Spleen (tissue), 11 donors: ENCODE measurements around the gene PLCB2. TPM values are rescaled to one million over a fixed set of nuclear protein-coding genes. Genes with fewer than 3 reads are reported as not detected.

ENCODE experiments used
- DNase-seq: peaks from one replicate; pipeline ENCODE4 v3.0.0-alpha.2; 2020
- H3K27ac ChIP-seq, 8 donors: fragments of 200-600 bp; sonication (generic) in 7 of 8; 1 replicate in 4 of 8; 2 replicates in 4 of 8; pipeline versions ENCODE4 v1.5.0 to v1.8.0; 2016 to 2021; ENCODE audit warnings: inconsistent platforms in 4 of 8, mild to moderate bottlenecking in 4 of 8, moderate library complexity in 1 of 8
- H3K27me3 ChIP-seq, 7 donors: fragments of 200-600 bp; sonication (generic) in 6 of 7; replicated peaks in 1 of 7; 1 replicate in 4 of 7; 2 replicates in 3 of 7; pipeline versions ENCODE4 v1.5.0 to v1.8.0; 2016 to 2021; ENCODE audit warnings: inconsistent platforms in 3 of 7, mild to moderate bottlenecking in 1 of 7
- H3K36me3 ChIP-seq, 6 donors: fragments of 200-600 bp; sonication (generic) in 5 of 6; 1 replicate in 4 of 6; 2 replicates in 2 of 6; pipeline versions ENCODE4 v1.5.0 to v1.8.0; 2016 to 2021; ENCODE audit warnings: inconsistent platforms in 2 of 6
- H3K4me1 ChIP-seq, 6 donors: fragments of 200-600 bp; sonication (generic) in 5 of 6; 1 replicate in 3 of 6; 2 replicates in 3 of 6; pipeline versions ENCODE4 v1.5.0 to v1.8.0; 2016 to 2021; ENCODE audit warnings: inconsistent platforms in 3 of 6
- H3K4me3 ChIP-seq, 8 donors: fragments of 200-600 bp; sonication (generic) in 7 of 8; 1 replicate in 4 of 8; 2 replicates in 4 of 8; pipeline versions ENCODE4 v1.5.0 to v1.8.0; 2016 to 2021; ENCODE audit warnings: inconsistent platforms in 4 of 8, mild to moderate bottlenecking in 4 of 8, moderate library complexity in 2 of 8
- H3K9me3 ChIP-seq, 8 donors: fragments of 200-600 bp; sonication (generic) in 7 of 8; 1 replicate in 4 of 8; 2 replicates in 4 of 8; pipeline versions ENCODE4 v1.5.0 to v1.8.0; 2016 to 2021; ENCODE audit warnings: inconsistent platforms in 4 of 8
- POLR2A ChIP-seq, 3 donors: fragments of 450-650 bp; IDR thresholded peaks; one replicate each; pipeline ENCODE4 v1.5.1; 2017; ENCODE audit warnings: antibody characterized with exemption in 3 of 3, mild to moderate bottlenecking in 1 of 3
- POLR2AphosphoS5 ChIP-seq, 3 donors: sonication (generic); formaldehyde crosslinking; IDR thresholded peaks; one replicate each; pipeline ENCODE4 v1.5.1; 2017; ENCODE audit warnings: antibody characterized with exemption in 3 of 3
- WGBS, 5 donors: extraction: QIAGEN DNeasy Blood & Tissue Kit in 3 of 5; methylation state at CpG; one replicate each; pipeline versions ENCODE4 v1.1.5 to v1.1.7; 2013 to 2018; 5-methylcytosine and 5-hydroxymethylcytosine counted together
- intact Hi-C: fragments of 100-400 bp; cut with DNase I; formaldehyde crosslinking; loops from one replicate; pipeline ENCODE4 v1.15.0; 2023; ENCODE audit warnings: low total_unique reads
- polyA plus RNA-seq, 3 donors: library from polyadenylated mRNA; stranded (reverse); fragments of 200-250 nt; gene quantifications; one replicate each; pipeline ENCODE4 v1.2.1, GENCODE V29; 2013
- total RNA-seq, 7 donors: library from RNA; depleted of rRNA in 3 of 7; stranded (reverse); fragments of >200 nt in 3 of 7; fragmentation: NEBNext Ultra II Directional in 4 of 7; extraction: Animal tissue kit (Norgen Biotek cat#: 25700) in 4 of 7; gene quantifications; one replicate each; pipeline versions ENCODE4 v1.1.0 to v1.2.1, GENCODE V29; 2016 to 2021
- TF ChIP-seq, protein P1 (sequence below), 11 experiments: fragments of 200-600 bp in 7 of 11; fragments of 450-650 bp in 4 of 11; sonication (generic) in 4 of 11; IDR thresholded peaks in 8 of 11; conservative IDR thresholded peaks in 3 of 11; 1 replicate in 7 of 11; 2 replicates in 4 of 11; pipeline versions ENCODE4 v1.4.0 to v1.8.0; 2016 to 2021; ENCODE audit warnings: antibody characterized with exemption in 11 of 11, inconsistent platforms in 4 of 11, mild to moderate bottlenecking in 1 of 11
- donor health status: healthy with polysubstance abuse.
- donor health status: DM: no; HTN: no; CAD: no; lungs with moderate emphysema.
- donor health status: DM: no; HTN: no; CAD: no.
- donor health status: Bipolar disorder and iron deficiency.
- donor health status: healthy.
- donor health status: DM: no; HTN: no; CAD: no.
- donor health status: DM: yes; HTN: yes; CAD: no.

Gene PLCB2
- total and polyA plus RNA-seq, 10 donors, result 63.8 to 247 (median 187) TPM

DNA sequence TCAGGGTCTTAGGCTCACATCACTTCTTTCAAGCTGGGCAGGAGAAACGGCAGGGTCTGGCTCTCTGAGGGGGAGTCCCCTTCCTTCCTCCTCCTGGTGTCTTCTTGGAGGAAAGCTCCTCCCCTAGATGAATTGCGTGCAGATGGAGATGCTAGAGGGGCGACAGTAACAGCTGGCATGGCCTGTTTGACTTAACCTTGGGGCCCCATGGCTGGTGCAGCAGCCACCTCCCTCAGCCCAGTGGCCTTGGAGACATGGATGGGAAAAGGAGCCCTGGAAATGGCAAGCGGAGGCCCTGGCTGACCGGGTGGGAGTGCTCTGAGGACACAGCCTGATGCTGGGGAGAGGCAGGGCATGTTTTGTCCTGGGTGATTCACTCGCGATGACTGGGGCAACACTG, 48.7 kb downstream of the PLCB2 start:
- peaks cover 0 to 3% (median 0%) of the 10 kb centered on the region in 6 donors for H3K4me1 ChIP-seq
- H3K9me3 ChIP-seq, result no peaks in the 10 kb centered on the region
- WGBS, 5 donors, result 61 to 67% (median 66%) methylated on average over 6 to 7 of the region's 7 CpGs
- TF ChIP-seq POLR2A (IDR thresholded peaks at IDR 0.05) (no peak), POLR2AphosphoS5 (IDR thresholded peaks at IDR 0.05) (no peak)
- TF ChIP-seq, protein P1, sequence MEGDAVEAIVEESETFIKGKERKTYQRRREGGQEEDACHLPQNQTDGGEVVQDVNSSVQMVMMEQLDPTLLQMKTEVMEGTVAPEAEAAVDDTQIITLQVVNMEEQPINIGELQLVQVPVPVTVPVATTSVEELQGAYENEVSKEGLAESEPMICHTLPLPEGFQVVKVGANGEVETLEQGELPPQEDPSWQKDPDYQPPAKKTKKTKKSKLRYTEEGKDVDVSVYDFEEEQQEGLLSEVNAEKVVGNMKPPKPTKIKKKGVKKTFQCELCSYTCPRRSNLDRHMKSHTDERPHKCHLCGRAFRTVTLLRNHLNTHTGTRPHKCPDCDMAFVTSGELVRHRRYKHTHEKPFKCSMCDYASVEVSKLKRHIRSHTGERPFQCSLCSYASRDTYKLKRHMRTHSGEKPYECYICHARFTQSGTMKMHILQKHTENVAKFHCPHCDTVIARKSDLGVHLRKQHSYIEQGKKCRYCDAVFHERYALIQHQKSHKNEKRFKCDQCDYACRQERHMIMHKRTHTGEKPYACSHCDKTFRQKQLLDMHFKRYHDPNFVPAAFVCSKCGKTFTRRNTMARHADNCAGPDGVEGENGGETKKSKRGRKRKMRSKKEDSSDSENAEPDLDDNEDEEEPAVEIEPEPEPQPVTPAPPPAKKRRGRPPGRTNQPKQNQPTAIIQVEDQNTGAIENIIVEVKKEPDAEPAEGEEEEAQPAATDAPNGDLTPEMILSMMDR (IDR thresholded peaks at IDR 0.05 in 8 of 11, conservative IDR thresholded peaks at IDR 0.05 in 3 of 11), result no peak
- H3K4me3 ChIP-seq, result no peak overlapping the region
- peaks cover 0 to 33% (median 7%) of the 10 kb centered on the region in 7 donors for H3K27me3 ChIP-seq
- no peaks in the 10 kb centered on the region for H3K36me3 ChIP-seq
- intact Hi-C loops, result no loop called here
- DNase-seq, result no peak
- H3K27ac ChIP-seq, result no peak overlapping the region

DNA sequence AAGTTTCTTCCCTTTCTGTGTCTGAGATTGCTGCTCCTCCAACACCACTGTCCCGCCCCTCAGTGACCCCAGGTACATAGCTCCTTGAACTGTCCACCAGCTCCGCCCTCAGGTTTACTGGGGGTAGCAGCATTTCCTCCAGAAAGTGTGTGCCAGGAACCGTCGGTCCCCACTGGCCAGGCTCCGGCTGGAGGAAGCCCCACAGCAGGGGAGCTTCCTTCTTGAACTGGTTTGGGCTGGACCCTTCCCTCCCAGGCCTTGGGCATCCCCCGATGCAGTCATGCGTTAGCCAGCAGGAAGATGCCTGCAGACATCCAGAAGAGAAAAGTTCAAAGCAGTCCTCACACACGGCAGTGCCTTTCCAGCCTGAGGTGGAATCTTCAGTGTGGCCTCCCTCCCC, 49.2 kb downstream of the PLCB2 start:
- peaks cover 0 to 37% (median 12%) of the 10 kb centered on the region in 7 donors for H3K27me3 ChIP-seq
- intact Hi-C loops, result no loop called here
- WGBS, 5 donors, result 43 to 58% (median 55%) methylated on average over 8 of the region's 8 CpGs
- peaks cover 0 to 3% (median 2%) of the 10 kb centered on the region in 6 donors for H3K4me1 ChIP-seq
- no peak overlapping the region for H3K27ac ChIP-seq
- no peaks in the 10 kb centered on the region for H3K36me3 ChIP-seq
- H3K9me3 ChIP-seq, result no peaks in the 10 kb centered on the region
- no peak for DNase-seq
- H3K4me3 ChIP-seq, result no peak overlapping the region
- TF ChIP-seq, protein P1 (IDR thresholded peaks at IDR 0.05 in 8 of 11, conservative IDR thresholded peaks at IDR 0.05 in 3 of 11), result no peak
- TF ChIP-seq POLR2A (IDR thresholded peaks at IDR 0.05) (no peak), POLR2AphosphoS5 (IDR thresholded peaks at IDR 0.05) (no peak)

DNA sequence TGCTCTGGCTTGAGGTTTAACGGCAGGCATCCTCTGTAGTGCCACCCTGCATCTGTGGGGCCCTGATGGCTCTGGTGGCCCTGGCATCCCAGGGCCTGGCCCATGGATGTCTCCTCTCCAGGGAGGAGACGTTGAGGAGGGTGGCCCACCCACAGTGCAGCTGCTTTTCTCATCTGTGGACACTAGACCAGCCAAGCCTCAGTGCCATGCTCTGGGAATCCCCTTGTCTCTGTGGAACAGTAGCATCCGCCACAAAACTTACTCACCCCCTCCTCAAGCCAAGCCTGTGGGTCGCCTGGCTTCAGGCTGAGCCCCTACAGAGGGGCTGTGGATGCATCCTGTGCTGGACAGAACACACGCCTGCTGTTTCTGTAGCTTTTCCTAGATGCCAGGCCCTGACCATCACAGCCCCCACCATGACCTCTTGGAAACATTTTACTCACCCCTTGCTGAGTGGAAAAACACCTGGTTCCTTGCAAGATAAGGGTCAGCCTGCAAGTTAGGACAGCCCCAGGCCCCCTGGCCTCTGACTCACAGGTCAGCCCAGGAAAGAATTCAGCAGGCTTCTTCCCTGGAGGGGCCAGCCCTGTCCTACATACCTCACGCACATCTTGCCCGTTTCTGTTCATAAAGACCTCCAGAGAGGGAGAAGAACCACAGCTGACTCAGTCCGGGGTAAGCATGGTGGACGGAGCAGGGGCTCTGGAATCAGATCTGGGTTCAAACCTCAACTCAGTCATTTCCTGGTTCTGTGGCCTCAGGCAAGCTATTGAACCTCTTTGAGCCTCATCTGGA, 49.9 kb downstream of the PLCB2 start:
- H3K4me3 ChIP-seq, result no peak overlapping the region
- DNase-seq, result no peak
- peaks cover 0 to 44% (median 19%) of the 10 kb centered on the region in 7 donors for H3K27me3 ChIP-seq
- no peaks in the 10 kb centered on the region for H3K9me3 ChIP-seq
- TF ChIP-seq POLR2AphosphoS5 (IDR thresholded peaks at IDR 0.05) (no peak), POLR2A (IDR thresholded peaks at IDR 0.05) (no peak)
- TF ChIP-seq, protein P1 (IDR thresholded peaks at IDR 0.05 in 8 of 11, conservative IDR thresholded peaks at IDR 0.05 in 3 of 11), result no peak
- 78 to 89% (median 82%) methylated on average over 8 to 9 of the region's 9 CpGs for WGBS, 5 donors
- H3K36me3 ChIP-seq, result no peaks in the 10 kb centered on the region
- no peak overlapping the region for H3K27ac ChIP-seq
- intact Hi-C loops, result no loop called here
- peaks cover 0 to 10% (median 9%) of the 10 kb centered on the region in 6 donors for H3K4me1 ChIP-seq

DNA sequence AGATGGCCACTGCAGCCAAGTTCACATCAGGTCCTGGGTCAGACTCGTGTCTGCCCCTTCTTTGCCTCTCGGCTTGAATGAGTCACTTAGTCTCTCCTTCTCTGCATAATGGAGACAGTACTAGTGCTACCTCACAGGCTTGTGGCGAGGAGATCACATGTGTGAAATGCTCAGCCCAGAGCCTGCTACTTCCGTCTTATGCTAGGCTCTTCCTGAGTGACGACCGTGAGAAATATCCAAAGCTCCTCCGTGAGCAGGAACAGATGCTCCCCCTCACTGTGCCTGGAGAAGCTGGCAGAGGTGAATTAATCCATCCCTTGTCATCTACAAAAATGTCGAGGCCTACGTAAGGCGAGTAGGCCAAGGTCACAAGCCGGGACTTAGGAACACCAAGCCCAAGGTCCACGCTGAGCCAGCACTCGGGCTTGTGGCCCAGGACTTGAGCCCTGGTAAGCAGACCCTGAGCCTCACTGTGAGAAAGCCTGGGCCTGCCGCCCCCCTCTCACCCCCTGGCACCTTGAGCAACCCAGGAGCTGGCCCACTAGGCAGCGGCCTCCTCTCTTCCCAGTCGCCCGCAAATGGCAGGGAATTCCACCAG, 51.0 kb downstream of the PLCB2 start:
- no peak for DNase-seq
- no peak overlapping the region for H3K4me3 ChIP-seq
- H3K36me3 ChIP-seq, result no peaks in the 10 kb centered on the region
- intact Hi-C loops, result no loop called here
- H3K27ac ChIP-seq, result no peak overlapping the region
- H3K4me1 ChIP-seq, result peaks cover 0 to 21% (median 18%) of the 10 kb centered on the region in 6 donors
- H3K9me3 ChIP-seq, result no peaks in the 10 kb centered on the region
- WGBS, 5 donors, result 70 to 87% (median 84%) methylated on average over 8 to 17 of the region's 17 CpGs
- TF ChIP-seq POLR2AphosphoS5 (IDR thresholded peaks at IDR 0.05), result no peak
- TF ChIP-seq, protein P1 (IDR thresholded peaks at IDR 0.05 in 8 of 11, conservative IDR thresholded peaks at IDR 0.05 in 3 of 11), result no peak
- no peak for TF ChIP-seq POLR2A (IDR thresholded peaks at IDR 0.05)
- peaks cover 0 to 55% (median 30%) of the 10 kb centered on the region in 7 donors for H3K27me3 ChIP-seq
